Panc1 (cell line): ENCODE results near the gene TESK2. TPM values are rescaled to one million over a fixed set of nuclear protein-coding genes. Genes with fewer than 3 reads are reported as not detected.

ENCODE experiments used
- ATAC-seq: fragments of 200-7000 bp; cut with Tn5 transposase; 2 replicates; pipeline ENCODE4 v1.9.1; 2020; ENCODE audit warnings: mild to moderate bottlenecking, moderate library complexity
- BruUV-seq: library from RNA; stranded (reverse); fragments of 400-500 nt; replicated peaks from 2 replicates; lab custom pipeline; 2021; lab: Mats Ljungman, UMichigan
- CTCF ChIA-PET: fragments of 300-600 bp; sonication (Branson Sonifier 250); formaldehyde crosslinking; loops from one replicate; lab custom pipeline; 2022; ENCODE audit warnings: antibody characterized with exemption; lab: Charles Lee
- POLR2A ChIA-PET: fragments of 300-600 bp; sonication (Branson Sonifier 250); formaldehyde crosslinking; loops from one replicate; lab custom pipeline; 2022; ENCODE audit warnings: antibody characterized with exemption; lab: Charles Lee
- DNase-seq: peaks from one replicate; pipeline ENCODE4 v3.0.0-alpha.2; 2010; ENCODE audit warnings: low read depth, low spot score
- H3K27ac ChIP-seq: 2 replicates; pipeline ENCODE4 v1.5.1; 2011; ENCODE audit warnings: mild to moderate bottlenecking, low read length, inconsistent platforms
- H3K27me3 ChIP-seq: fragments of 200-500 bp; sonication (Bioruptor generic); 2 replicates; pipeline ENCODE4 v1.6.0; 2014; ENCODE audit warnings: low read length, inconsistent platforms; ENCODE audit not compliant: control insufficient read depth, insufficient read depth
- H3K36me3 ChIP-seq: fragments of 200-500 bp; sonication (Bioruptor generic); 2 replicates; pipeline ENCODE4 v1.5.1; 2014; ENCODE audit warnings: inconsistent platforms, mild to moderate bottlenecking, low read length, moderate library complexity; ENCODE audit not compliant: control insufficient read depth, insufficient read depth
- H3K4me1 ChIP-seq: 2 replicates; pipeline ENCODE4 v1.5.1; 2011; ENCODE audit warnings: inconsistent platforms, mild to moderate bottlenecking, low read length, moderate library complexity; ENCODE audit not compliant: control insufficient read depth, insufficient read depth
- H3K4me3 ChIP-seq, 2 experiments: 2 replicates each; pipeline ENCODE4 v1.5.1; 2011 to 2012; ENCODE audit warnings: low read depth in 2 of 2, low read length in 2 of 2, mild to moderate bottlenecking in 2 of 2, inconsistent platforms in 1 of 2, moderate library complexity in 1 of 2
- H3K9me3 ChIP-seq: fragments of 200-500 bp; sonication (Bioruptor generic); 2 replicates; pipeline ENCODE4 v1.5.1; 2014; ENCODE audit warnings: low read depth, mild to moderate bottlenecking, inconsistent platforms, low read length, moderate library complexity; ENCODE audit not compliant: control insufficient read depth, insufficient read depth
- CTCF ChIP-seq: fragments of 450-650 bp; IDR thresholded peaks from 2 replicates; pipeline ENCODE4 v1.5.1; 2017; ENCODE audit warnings: mild to moderate bottlenecking
- POLR2AphosphoS5 ChIP-seq: IDR thresholded peaks from 2 replicates; pipeline ENCODE4 v1.6.1; 2012; ENCODE audit warnings: mild to moderate bottlenecking, low read depth, low read length, moderate library complexity
- SIN3A ChIP-seq: IDR thresholded peaks from 2 replicates; pipeline ENCODE4 v1.6.1; 2012; ENCODE audit warnings: low read depth, mild to moderate bottlenecking, low read length, moderate library complexity, borderline replicate concordance; ENCODE audit not compliant: insufficient read depth
- TCF7L2 ChIP-seq: IDR thresholded peaks from 2 replicates; pipeline ENCODE4 v1.6.1; 2011; ENCODE audit warnings: mild to moderate bottlenecking, low read depth, low read length, inconsistent platforms
- in situ Hi-C: cut with HindIII; loops from 2 replicates; pipeline ENCODE4 v1.10.0; 2016; ENCODE audit warnings: low sequenced_read_pairs, low pct_unique_long_range_greater_than_20kb
- intact Hi-C: fragments of 100-400 bp; cut with micrococcal nuclease; formaldehyde crosslinking; loops from one replicate; pipeline ENCODE4 v1.10.0; 2022; ENCODE audit not compliant: unreplicated experiment
- total RNA-seq: library from RNA; stranded (reverse); gene quantifications from one replicate; pipeline ENCODE4 v1.2.1, GENCODE V29; 2021; ENCODE audit not compliant: unreplicated experiment
- TF ChIP-seq, protein P1 (sequence below), 2 experiments: IDR thresholded peaks; 2 replicates each; pipeline ENCODE4 v1.6.1; 2011 to 2012; ENCODE audit warnings: low read depth in 2 of 2, control low read depth in 1 of 2, low read length in 1 of 2, mild to moderate bottlenecking in 1 of 2, moderate library complexity in 1 of 2; ENCODE audit not compliant: insufficient read depth in 1 of 2

TESK2 gene
- total RNA-seq, 1 experiment from 2014 or later: 3.3 TPM

DNA sequence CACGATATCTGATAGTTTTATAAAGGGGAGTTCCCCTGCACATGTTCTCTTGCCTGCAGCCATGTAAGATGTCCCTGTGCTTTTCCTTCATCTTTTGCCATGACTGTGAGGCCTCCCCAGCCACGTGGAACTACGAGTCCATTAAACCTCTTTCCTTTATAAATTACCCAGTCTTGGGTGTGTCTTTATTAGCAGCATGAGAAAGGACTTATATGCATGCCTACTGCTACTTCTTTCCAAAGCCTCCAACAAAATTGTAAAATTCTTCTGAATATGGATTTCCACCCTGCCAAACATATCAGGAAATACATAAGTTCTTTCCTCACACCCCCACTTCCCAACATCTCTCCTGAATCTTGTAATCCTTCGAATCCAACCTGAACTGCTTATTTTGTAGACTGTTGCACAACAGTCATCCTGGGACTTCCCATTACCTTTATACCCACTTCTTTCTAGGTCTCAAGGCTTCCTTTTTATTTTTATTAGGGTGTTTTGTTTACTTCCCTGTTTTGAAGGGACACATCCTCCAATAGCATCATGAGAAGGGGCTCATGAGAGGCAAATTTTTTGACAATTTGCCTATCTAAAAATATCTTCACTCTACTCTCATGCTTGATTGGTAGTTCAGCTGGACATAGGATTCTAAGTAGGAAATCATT is 83.2 kb downstream of the TESK2 start:
- intact Hi-C loops (loop anchor here (10.0 kb wide), 1 partner anchor 47 kb away; no protein-coding TSS in a partner anchor), in situ Hi-C loops (no loop called here)
- BruUV-seq: no TSS peak
- H3K4me3 ChIP-seq: no peak overlapping the region
- H3K9me3 ChIP-seq: no peaks in the 10 kb centered on the region
- ATAC-seq (no peak), DNase-seq (no peak)
- no peaks in the 10 kb centered on the region for H3K27me3 ChIP-seq
- H3K27ac ChIP-seq: no peak overlapping the region
- CTCF ChIA-PET: no interaction called here
- no peaks in the 10 kb centered on the region for H3K4me1 ChIP-seq
- TF ChIP-seq, protein P1, sequence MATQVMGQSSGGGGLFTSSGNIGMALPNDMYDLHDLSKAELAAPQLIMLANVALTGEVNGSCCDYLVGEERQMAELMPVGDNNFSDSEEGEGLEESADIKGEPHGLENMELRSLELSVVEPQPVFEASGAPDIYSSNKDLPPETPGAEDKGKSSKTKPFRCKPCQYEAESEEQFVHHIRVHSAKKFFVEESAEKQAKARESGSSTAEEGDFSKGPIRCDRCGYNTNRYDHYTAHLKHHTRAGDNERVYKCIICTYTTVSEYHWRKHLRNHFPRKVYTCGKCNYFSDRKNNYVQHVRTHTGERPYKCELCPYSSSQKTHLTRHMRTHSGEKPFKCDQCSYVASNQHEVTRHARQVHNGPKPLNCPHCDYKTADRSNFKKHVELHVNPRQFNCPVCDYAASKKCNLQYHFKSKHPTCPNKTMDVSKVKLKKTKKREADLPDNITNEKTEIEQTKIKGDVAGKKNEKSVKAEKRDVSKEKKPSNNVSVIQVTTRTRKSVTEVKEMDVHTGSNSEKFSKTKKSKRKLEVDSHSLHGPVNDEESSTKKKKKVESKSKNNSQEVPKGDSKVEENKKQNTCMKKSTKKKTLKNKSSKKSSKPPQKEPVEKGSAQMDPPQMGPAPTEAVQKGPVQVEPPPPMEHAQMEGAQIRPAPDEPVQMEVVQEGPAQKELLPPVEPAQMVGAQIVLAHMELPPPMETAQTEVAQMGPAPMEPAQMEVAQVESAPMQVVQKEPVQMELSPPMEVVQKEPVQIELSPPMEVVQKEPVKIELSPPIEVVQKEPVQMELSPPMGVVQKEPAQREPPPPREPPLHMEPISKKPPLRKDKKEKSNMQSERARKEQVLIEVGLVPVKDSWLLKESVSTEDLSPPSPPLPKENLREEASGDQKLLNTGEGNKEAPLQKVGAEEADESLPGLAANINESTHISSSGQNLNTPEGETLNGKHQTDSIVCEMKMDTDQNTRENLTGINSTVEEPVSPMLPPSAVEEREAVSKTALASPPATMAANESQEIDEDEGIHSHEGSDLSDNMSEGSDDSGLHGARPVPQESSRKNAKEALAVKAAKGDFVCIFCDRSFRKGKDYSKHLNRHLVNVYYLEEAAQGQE (IDR thresholded peaks at IDR 0.05; ENCODE audit: insufficient read depth in 1 of 2, low read depth in 2 of 2, low read length in 1 of 2): no peak
- TF ChIP-seq SIN3A (no peak), TCF7L2 (no peak), POLR2AphosphoS5 (no peak), CTCF (no peak)
- POLR2A ChIA-PET: no interaction called here
- H3K36me3 ChIP-seq: no peaks in the 10 kb centered on the region

DNA sequence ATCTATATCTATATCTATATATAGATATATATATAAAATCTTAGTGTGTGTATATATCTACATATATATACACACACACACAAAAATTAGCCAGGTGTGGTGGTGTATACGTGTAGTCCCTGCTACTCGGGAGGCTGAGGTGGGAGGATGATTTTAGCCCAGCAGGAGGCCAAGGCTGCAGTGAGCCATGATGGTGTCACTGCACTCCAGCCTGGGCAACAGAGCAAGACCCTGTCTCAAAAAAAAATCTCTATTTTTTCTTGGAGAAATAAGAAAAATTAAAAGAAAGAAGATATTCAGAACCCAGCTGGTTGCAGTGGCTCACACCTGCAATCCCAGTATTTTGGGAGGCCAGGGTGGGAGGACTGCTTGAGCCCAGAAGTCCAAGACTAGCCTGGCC is 85.3 kb downstream of the TESK2 start:
- Histone ChIP-seq H3K9me3 (no peaks in the 10 kb centered on the region), H3K4me3 (no peak overlapping the region), H3K36me3 (no peaks in the 10 kb centered on the region), H3K27me3 (no peaks in the 10 kb centered on the region), H3K4me1 (no peaks in the 10 kb centered on the region), H3K27ac (no peak overlapping the region)
- no TSS peak for BruUV-seq
- TF ChIP-seq SIN3A (no peak), CTCF (no peak), POLR2AphosphoS5 (no peak), TCF7L2 (no peak)
- TF ChIP-seq, protein P1 (IDR thresholded peaks at IDR 0.05; ENCODE audit: insufficient read depth in 1 of 2, low read depth in 2 of 2, low read length in 1 of 2): no peak
- in situ Hi-C loops (no loop called here), intact Hi-C loops (loop anchor here (1.0 to 10.0 kb wide), 2 partner anchors 16 to 49 kb away; no protein-coding TSS in a partner anchor)
- ChIA-PET POLR2A (no interaction called here), CTCF (no interaction called here)
- no peak for DNase-seq
- ATAC-seq: no peak
